GM21786 (cell line): ENCODE results near the gene KIF26B.

ENCODE experiments used
- ATAC-seq: cut with Tn5 transposase; IDR thresholded peaks from one replicate; pipeline ENCODE4 v1.9.1; 2021; ENCODE audit not compliant: unreplicated experiment

KIF26B gene

GRCh38 chr1:245448975-245449431 lies 294.2 kb downstream of the KIF26B start:
- no peak for ATAC-seq

- no peak for ATAC-seq
Measured at GRCh38 chr1:245453541-245453940, 298.8 kb downstream of the KIF26B start.

- ATAC-seq = no peak
Measured at GRCh38 chr1:245454051-245454450, 299.3 kb downstream of the KIF26B start.

- no peak for ATAC-seq
Measured at GRCh38 chr1:245457562-245457961, 302.8 kb downstream of the KIF26B start.

GRCh38 chr1:245458234-245458633 lies 303.4 kb downstream of the KIF26B start:
- ATAC-seq = no peak

DNA sequence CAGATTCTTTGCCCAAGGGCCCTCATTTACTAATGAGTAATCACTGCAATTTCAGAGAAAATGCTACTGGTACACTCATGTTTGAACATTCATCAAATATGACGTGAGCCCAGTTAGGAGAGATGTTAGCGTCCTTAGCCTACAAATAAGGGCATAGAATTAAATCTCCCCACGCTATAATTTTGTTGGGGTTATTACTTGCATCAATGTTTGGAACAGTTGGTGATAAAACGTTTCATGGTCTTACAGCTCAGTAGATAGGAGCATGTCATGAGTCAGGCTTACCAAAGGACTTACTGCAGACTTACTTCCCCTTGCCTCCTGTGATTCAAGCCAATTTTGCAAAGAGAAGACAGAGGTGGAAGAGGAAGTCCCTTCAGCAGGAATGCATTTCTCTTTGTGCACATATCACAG lies 304.0 kb downstream of the KIF26B start:
- ATAC-seq = no peak

- no peak for ATAC-seq
Measured at GRCh38 chr1:245459621-245460020, 304.8 kb downstream of the KIF26B start.

DNA sequence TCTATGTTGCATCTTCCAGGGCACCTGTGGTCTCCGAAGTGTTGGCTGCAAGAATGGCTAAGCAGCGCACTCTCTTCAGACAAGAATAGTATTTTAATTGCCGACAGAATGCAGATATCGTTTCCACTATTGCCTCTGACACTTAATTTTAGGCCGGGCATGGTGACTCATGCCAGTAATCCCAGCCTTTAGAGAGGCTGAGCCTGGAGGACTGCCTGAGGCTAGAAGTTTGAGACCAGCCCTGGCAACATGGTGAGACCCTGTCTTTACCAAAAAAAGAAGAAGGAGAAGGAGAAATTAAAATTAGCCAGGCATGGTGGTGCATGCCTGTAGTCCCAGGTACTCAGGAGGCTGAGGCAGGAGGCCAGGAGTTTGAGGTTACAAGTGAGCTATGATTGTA lies 306.9 kb downstream of the KIF26B start:
- ATAC-seq = no peak

GRCh38 chr1:245462161-245462560 lies 307.4 kb downstream of the KIF26B start:
- no peak for ATAC-seq

GRCh38 chr1:245463392-245464165 lies 308.8 kb downstream of the KIF26B start:
- no peak for ATAC-seq

GRCh38 chr1:245464290-245464689 lies 309.5 kb downstream of the KIF26B start:
- no peak for ATAC-seq

DNA sequence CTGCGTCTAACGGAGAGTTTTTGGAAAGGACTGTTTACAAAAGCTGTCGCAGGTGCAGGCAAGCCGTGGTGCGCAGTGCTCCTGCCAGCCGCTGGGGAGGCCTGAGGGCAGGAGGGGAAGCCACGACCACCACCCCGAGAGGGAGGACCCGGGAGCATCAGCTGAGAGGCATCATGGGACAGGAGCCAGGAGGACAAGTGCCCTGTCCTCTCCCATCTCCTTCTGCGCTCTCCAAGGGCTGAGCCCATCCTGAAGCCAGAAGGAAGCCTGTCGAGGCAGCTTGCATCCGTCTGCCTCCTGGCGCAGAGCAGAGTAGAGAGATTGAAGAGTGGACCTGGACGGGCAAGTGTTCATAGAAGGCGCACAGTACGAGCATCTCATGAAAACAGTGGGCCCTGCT lies 310.9 kb downstream of the KIF26B start:
- no peak for ATAC-seq

GRCh38 chr1:245466261-245466660 lies 311.5 kb downstream of the KIF26B start:
- no peak for ATAC-seq

DNA sequence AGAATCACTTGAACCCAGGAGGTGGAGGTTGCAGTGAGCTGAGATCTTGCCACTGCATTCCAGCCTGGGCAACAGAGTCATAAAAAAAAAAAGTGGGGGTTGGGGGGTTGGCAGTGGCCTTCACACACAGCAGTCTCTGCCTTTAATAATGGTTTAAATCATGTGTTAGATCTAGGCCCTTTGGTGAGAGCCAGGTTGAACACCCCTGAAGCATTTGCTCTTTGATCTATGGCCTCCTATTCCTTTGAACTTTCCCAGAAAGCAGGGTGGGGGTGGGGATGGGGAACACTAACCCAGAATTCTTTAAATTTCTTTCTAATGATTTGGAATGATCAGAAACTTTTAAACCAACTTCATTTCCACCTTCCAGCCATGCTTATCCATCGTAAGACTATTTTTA lies 313.0 kb downstream of the KIF26B start:
- no peak for ATAC-seq

DNA sequence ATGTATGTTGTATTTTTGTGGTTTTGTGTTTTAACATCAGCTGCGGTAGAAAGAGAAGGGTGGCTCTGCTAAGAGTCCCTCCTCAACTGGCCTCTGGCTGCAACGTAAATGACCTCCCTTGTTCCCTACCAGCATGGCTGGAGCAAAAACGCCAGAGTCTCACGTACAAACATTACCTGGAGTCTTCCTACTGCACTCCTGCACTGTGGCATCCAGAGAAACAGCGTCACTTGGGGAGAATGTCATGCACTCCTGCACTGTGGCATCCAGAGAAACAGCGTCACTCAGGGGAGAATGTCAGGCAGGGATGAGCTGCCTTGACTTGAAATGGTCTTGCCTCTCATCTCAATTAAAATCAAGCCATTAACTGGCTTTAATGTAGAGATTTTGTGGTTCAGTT lies 314.2 kb downstream of the KIF26B start:
- ATAC-seq = no peak

GRCh38 chr1:245469734-245470133 lies 314.9 kb downstream of the KIF26B start:
- no peak for ATAC-seq

DNA sequence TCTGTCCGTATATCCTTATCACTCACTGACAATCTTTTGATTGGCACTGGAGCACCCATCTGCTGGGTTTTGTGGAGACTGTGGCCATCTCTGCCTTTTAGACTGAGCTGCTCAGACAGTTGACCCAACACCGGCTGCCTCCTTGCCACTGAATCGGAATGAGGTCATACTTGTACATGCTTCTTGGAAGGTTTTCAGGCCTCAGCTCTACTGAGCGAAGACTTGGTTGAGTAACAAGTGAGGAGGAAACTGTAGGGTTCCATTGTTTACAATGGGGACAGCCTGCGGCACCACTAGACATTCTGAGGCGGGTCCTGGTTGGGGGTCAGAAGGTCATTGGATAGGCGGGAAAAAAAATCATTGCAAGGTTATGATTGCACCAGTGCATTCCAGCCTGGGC lies 320.3 kb downstream of the KIF26B start:
- ATAC-seq = no peak

DNA sequence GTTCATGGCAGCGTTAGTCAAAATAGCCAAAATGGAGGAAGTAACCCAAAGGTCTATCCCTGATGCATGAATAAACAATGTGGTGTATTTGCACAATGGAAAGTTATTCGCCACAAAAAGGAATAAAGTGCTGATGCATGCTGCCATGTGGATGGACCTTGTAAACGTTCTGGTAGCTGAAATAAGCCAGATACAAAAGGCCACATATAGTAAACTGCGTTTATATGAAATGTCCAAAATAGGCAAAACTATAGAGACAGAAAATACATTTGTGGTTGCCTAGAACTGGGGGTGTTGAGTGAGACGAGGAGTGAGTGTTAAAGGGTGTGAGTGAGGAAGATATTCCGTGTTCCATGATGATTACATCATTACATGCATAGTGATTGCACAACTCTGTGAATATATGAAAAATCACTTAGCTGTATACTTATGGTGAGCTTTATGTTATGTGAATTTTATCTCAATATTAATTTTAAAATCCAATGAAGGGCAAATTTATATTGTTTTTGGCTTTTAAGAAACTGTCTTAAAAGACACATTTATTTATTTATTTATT lies 321.3 kb downstream of the KIF26B start:
- ATAC-seq = no peak

- no peak for ATAC-seq
Measured at GRCh38 chr1:245477941-245478340, 323.2 kb downstream of the KIF26B start.

- ATAC-seq = no peak
Measured at GRCh38 chr1:245480393-245481120, 325.8 kb downstream of the KIF26B start.

GRCh38 chr1:245481261-245481660 lies 326.5 kb downstream of the KIF26B start:
- ATAC-seq = no peak

- ATAC-seq = no peak
Measured at GRCh38 chr1:245483247-245483646, 328.5 kb downstream of the KIF26B start.
